K562 (cell line): ENCODE results near the gene ZNF276.

Source experiments
- EZH2 ChIP-seq: IDR thresholded peaks from 2 replicates; pipeline ENCODE4 v1.6.1; 2012; ENCODE audit warnings: low read depth, mild to moderate bottlenecking, inconsistent platforms, low read length, borderline replicate concordance
- LEF1 ChIP-seq: fragments of 450-650 bp; IDR thresholded peaks from 2 replicates; pipeline ENCODE4 v1.6.1; 2016; ENCODE audit warnings: mild to moderate bottlenecking
- NR4A1 ChIP-seq, 2 experiments: fragments of 250-450 bp in 1 of 2; fragments of 450-650 bp in 1 of 2; sonication (Bioruptor Pico) in 1 of 2; IDR thresholded peaks; 2 replicates each; pipeline versions ENCODE4 v1.4.0 to v1.6.1; 2016 to 2020; ENCODE audit warnings: mild to moderate bottlenecking in 2 of 2, missing compliant biosample characterization in 1 of 2, missing genetic modification characterization in 1 of 2, moderate library complexity in 1 of 2
- POLR2AphosphoS5 ChIP-seq: IDR thresholded peaks from 2 replicates; pipeline ENCODE4 v1.6.1; 2011; ENCODE audit warnings: mild to moderate bottlenecking, low read depth, low read length, moderate library complexity; ENCODE audit not compliant: control insufficient read depth, insufficient read depth
- SIN3A ChIP-seq, 2 experiments: fragments of 150-350 bp in 1 of 2; IDR thresholded peaks; 2 replicates each; pipeline ENCODE4 v1.6.1; 2011 to 2016; ENCODE audit warnings: borderline replicate concordance in 2 of 2, low read depth in 2 of 2, low read length in 2 of 2, mild to moderate bottlenecking in 2 of 2, moderate library complexity in 2 of 2; ENCODE audit not compliant: control insufficient read depth in 1 of 2
- ZFP30 ChIP-seq: fragments of 250-450 bp; sonication (Bioruptor Pico); IDR thresholded peaks from 2 replicates; pipeline ENCODE4 v1.8.0; 2022; ENCODE audit warnings: moderate library complexity, mild to moderate bottlenecking, inconsistent platforms, borderline replicate concordance
- TF ChIP-seq, protein P1 (sequence below): fragments of 450-650 bp; IDR thresholded peaks from 2 replicates; pipeline ENCODE4 v1.6.1; 2018; ENCODE audit not compliant: partially characterized antibody
- TF ChIP-seq, protein P2 (sequence below): fragments of 250-450 bp; sonication (Bioruptor Pico); IDR thresholded peaks from 2 replicates; pipeline ENCODE4 v1.5.0; 2021; ENCODE audit warnings: mild to moderate bottlenecking, borderline replicate concordance
- TF ChIP-seq, protein P3 (sequence below), 3 experiments: IDR thresholded peaks in 2 of 3; conservative IDR thresholded peaks in 1 of 3; 2 replicates each; pipeline ENCODE4 v1.5.1; 2011 to 2012; ENCODE audit warnings: low read length in 3 of 3, mild to moderate bottlenecking in 3 of 3, control low read depth in 2 of 3, improper control_type of control experiment in 1 of 3, inconsistent platforms in 1 of 3, low read depth in 1 of 3, mixed read lengths in 1 of 3, moderate library complexity in 1 of 3; ENCODE audit not compliant: insufficient read depth in 2 of 3
- TF ChIP-seq, protein P4 (sequence below): fragments of 250-450 bp; sonication (Bioruptor Pico); IDR thresholded peaks from 2 replicates; pipeline ENCODE4 v1.6.1; 2021; ENCODE audit warnings: mild to moderate bottlenecking
- TF ChIP-seq, protein P5 (sequence below): fragments of 250-450 bp; sonication (Bioruptor Pico); IDR thresholded peaks from 2 replicates; pipeline ENCODE4 v1.5.1; 2021; ENCODE audit warnings: mild to moderate bottlenecking

DNA sequence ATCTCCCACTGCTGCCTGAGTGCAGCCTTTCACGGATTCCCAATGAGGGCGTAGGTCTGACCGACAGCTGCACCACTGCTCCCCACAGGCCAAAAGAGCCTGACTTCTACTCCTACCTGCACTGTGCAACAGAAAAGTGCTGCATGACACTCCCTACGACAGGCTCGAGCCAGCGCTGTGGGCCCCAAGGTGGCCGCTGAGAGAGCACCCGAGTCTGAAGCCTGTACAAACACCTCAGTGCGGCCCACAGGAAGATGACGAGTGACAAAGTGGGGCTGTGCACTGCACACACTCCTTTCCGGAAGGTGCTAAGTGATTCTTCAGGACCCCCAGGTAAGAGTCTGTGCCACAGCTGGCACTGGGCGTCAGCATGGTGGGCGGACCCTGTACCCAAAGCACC lies 53.9 kb downstream of the ZNF276 start:
- TF ChIP-seq, protein P1, sequence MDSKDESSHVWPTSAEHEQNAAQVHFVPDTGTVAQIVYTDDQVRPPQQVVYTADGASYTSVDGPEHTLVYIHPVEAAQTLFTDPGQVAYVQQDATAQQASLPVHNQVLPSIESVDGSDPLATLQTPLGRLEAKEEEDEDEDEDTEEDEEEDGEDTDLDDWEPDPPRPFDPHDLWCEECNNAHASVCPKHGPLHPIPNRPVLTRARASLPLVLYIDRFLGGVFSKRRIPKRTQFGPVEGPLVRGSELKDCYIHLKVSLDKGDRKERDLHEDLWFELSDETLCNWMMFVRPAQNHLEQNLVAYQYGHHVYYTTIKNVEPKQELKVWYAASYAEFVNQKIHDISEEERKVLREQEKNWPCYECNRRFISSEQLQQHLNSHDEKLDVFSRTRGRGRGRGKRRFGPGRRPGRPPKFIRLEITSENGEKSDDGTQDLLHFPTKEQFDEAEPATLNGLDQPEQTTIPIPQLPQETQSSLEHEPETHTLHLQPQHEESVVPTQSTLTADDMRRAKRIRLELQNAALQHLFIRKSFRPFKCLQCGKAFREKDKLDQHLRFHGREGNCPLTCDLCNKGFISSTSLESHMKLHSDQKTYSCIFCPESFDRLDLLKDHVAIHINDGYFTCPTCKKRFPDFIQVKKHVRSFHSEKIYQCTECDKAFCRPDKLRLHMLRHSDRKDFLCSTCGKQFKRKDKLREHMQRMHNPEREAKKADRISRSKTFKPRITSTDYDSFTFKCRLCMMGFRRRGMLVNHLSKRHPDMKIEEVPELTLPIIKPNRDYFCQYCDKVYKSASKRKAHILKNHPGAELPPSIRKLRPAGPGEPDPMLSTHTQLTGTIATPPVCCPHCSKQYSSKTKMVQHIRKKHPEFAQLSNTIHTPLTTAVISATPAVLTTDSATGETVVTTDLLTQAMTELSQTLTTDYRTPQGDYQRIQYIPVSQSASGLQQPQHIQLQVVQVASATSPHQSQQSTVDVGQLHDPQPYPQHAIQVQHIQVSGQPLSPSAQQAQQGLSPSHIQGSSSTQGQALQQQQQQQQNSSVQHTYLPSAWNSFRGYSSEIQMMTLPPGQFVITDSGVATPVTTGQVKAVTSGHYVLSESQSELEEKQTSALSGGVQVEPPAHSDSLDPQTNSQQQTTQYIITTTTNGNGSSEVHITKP: no peak
- TF ChIP-seq SIN3A (IDR thresholded peaks at IDR 0.05; ENCODE audit: borderline replicate concordance in 2 of 2, control insufficient read depth in 1 of 2, low read depth in 2 of 2, low read length in 2 of 2) (no peak), LEF1 (no peak), NR4A1 (CRISPR knock-in tag; IDR thresholded peaks at IDR 0.05) (no peak), NR4A1 (tag; IDR thresholded peaks at IDR 0.05) (no peak), ZFP30 (CRISPR knock-in tag) (no peak), POLR2AphosphoS5 (no peak), EZH2 (no peak)
- TF ChIP-seq, protein P2, sequence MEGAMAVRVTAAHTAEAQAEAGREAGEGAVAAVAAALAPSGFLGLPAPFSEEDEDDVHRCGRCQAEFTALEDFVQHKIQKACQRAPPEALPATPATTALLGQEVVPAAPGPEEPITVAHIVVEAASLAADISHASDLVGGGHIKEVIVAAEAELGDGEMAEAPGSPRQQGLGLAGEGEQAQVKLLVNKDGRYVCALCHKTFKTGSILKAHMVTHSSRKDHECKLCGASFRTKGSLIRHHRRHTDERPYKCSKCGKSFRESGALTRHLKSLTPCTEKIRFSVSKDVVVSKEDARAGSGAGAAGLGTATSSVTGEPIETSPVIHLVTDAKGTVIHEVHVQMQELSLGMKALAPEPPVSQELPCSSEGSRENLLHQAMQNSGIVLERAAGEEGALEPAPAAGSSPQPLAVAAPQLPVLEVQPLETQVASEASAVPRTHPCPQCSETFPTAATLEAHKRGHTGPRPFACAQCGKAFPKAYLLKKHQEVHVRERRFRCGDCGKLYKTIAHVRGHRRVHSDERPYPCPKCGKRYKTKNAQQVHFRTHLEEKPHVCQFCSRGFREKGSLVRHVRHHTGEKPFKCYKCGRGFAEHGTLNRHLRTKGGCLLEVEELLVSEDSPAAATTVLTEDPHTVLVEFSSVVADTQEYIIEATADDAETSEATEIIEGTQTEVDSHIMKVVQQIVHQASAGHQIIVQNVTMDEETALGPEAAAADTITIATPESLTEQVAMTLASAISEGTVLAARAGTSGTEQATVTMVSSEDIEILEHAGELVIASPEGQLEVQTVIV (CRISPR knock-in tag): no peak
- TF ChIP-seq, protein P3, sequence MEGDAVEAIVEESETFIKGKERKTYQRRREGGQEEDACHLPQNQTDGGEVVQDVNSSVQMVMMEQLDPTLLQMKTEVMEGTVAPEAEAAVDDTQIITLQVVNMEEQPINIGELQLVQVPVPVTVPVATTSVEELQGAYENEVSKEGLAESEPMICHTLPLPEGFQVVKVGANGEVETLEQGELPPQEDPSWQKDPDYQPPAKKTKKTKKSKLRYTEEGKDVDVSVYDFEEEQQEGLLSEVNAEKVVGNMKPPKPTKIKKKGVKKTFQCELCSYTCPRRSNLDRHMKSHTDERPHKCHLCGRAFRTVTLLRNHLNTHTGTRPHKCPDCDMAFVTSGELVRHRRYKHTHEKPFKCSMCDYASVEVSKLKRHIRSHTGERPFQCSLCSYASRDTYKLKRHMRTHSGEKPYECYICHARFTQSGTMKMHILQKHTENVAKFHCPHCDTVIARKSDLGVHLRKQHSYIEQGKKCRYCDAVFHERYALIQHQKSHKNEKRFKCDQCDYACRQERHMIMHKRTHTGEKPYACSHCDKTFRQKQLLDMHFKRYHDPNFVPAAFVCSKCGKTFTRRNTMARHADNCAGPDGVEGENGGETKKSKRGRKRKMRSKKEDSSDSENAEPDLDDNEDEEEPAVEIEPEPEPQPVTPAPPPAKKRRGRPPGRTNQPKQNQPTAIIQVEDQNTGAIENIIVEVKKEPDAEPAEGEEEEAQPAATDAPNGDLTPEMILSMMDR (IDR thresholded peaks at IDR 0.05 in 2 of 3, conservative IDR thresholded peaks at IDR 0.05 in 1 of 3; ENCODE audit: insufficient read depth in 2 of 3, low read depth in 1 of 3, low read length in 3 of 3): no peak
- TF ChIP-seq, protein P4, sequence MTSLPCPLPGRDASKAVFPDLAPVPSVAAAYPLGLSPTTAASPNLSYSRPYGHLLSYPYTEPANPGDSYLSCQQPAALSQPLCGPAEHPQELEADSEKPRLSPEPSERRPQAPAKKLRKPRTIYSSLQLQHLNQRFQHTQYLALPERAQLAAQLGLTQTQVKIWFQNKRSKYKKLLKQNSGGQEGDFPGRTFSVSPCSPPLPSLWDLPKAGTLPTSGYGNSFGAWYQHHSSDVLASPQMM: no peak
- TF ChIP-seq, protein P5, sequence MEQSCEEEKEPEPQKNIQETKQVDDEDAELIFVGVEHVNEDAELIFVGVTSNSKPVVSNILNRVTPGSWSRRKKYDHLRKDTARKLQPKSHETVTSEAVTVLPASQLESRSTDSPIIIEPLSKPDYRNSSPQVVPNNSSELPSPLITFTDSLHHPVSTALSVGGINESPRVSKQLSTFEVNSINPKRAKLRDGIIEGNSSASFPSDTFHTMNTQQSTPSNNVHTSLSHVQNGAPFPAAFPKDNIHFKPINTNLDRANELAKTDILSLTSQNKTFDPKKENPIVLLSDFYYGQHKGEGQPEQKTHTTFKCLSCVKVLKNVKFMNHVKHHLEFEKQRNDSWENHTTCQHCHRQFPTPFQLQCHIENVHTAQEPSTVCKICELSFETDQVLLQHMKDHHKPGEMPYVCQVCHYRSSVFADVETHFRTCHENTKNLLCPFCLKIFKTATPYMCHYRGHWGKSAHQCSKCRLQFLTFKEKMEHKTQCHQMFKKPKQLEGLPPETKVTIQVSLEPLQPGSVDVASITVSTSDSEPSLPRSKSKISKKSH (CRISPR knock-in tag): no peak
